Inflammatory macrophage (primary cell): ENCODE measurements around the gene VAMP2.

Experiments
- DNase-seq, 2 donors: peaks; one replicate each; pipeline ENCODE4 v3.0.0-alpha.2; 2020 to 2022

The VAMP2 gene

GRCh38 chr17:8142887-8143580, 19.7 kb downstream of the VAMP2 start:
- no peak for DNase-seq

GRCh38 chr17:8142158-8142886, 20.4 kb downstream of the VAMP2 start:
- DNase-seq: no peak

GRCh38 chr17:8141741-8142140, 21.0 kb downstream of the VAMP2 start:
- no peak for DNase-seq

GRCh38 chr17:8141045-8141444, 21.7 kb downstream of the VAMP2 start:
- no peak for DNase-seq

- DNase-seq: peak; percentile 55 to 60
Measured at GRCh38 chr17:8140065-8141029, 22.4 kb downstream of the VAMP2 start.

- peak; percentile 98 to 99 for DNase-seq
Measured at GRCh38 chr17:8138672-8139371, 23.9 kb downstream of the VAMP2 start.

- no peak for DNase-seq
Measured at GRCh38 chr17:8138374-8138671, 24.4 kb downstream of the VAMP2 start.

GRCh38 chr17:8137645-8138373, 24.9 kb downstream of the VAMP2 start:
- no peak for DNase-seq

GRCh38 chr17:8133941-8134340, 28.8 kb downstream of the VAMP2 start:
- no peak for DNase-seq

GRCh38 chr17:8133399-8133798, 29.3 kb downstream of the VAMP2 start:
- DNase-seq: no peak

GRCh38 chr17:8131844-8132441, 30.8 kb downstream of the VAMP2 start:
- no peak for DNase-seq

- no peak for DNase-seq
Measured at GRCh38 chr17:8128125-8128784, 34.5 kb downstream of the VAMP2 start.

GRCh38 chr17:8126491-8127066, 36.2 kb downstream of the VAMP2 start:
- no peak for DNase-seq

- no peak for DNase-seq
Measured at GRCh38 chr17:8125947-8126490, 36.7 kb downstream of the VAMP2 start.

GRCh38 chr17:8125154-8125946, 37.4 kb downstream of the VAMP2 start:
- peak; percentile 71 to 74 for DNase-seq

GRCh38 chr17:8124350-8125153, 38.2 kb downstream of the VAMP2 start:
- DNase-seq: no peak

GRCh38 chr17:8123695-8124349, 38.9 kb downstream of the VAMP2 start, which contains the start of gene HES7:
HES7 (minus strand) TSS chr17:8124106; CDS start chr17:8124084, 22 bp downstream.
- no peak for DNase-seq
